Measurements from ENCODE around the gene CLDN3.

Gene CLDN3

DNA sequence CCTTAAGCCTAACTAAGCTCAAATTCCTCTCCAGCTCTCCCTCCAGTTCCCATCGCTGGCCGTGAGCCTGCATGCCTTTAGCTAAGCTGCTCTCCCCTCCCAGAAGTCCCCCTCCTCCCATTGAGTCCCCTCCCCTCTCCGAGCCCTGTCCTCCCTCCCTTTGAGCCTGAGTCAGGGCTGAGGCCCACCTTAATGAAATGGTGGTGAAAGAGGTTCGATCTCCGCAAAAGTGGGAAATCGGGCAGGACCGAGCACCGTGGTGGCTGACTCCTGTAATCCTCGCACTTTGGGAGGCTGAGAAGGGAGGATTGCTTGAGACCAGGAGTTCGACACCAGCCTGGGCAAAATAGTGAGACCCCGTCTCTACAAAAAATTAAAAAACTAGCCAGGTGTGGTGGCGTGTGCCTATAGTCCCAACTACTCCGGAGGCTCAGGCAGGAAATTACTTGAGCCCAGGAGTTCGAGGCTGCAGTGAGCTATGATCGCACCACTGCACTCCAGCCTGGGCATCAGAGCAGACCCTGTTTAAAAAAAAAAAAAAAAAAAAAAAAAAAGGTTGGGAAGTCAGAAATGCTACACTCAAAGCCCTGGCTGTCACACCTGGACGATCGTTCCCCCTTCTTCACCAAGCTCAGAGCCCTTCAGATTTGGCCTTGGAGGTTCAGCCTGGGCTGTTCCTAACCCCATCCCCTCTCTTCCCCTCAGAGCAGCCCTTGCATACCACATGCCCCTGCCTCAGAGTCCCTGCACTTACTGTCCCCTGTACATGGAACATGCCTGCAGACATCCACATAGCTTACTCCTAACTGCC, 995 bp upstream of the CLDN3 start:
- no peak for DNase-seq (ENCODE audit: low read depth)

DNA sequence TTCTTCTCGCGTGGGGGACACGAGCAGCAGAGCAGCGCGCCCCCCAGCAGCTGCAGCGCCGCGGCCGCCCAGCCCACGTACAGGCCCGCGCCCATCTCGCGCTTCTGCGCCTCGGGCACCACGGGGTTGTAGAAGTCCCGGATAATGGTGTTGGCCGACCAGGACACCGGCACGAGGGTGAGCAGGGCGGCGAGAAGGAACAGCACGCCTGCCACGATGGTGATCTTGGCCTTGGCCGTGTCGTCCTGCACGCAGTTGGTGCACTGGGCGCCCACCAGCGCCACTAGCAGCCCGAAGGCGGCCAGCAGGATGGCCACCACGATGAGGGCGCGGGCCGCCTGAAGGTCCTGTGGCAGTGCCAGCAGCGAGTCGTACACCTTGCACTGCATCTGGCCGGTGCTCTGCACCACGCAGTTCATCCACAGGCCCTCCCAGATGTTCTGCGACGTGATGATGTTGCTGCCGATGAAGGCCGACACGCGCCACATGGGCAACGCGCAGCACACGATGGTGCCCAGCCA, 529 bp downstream of the CLDN3 start:
- DNase-seq (ENCODE audit: low read depth): no peak

DNA sequence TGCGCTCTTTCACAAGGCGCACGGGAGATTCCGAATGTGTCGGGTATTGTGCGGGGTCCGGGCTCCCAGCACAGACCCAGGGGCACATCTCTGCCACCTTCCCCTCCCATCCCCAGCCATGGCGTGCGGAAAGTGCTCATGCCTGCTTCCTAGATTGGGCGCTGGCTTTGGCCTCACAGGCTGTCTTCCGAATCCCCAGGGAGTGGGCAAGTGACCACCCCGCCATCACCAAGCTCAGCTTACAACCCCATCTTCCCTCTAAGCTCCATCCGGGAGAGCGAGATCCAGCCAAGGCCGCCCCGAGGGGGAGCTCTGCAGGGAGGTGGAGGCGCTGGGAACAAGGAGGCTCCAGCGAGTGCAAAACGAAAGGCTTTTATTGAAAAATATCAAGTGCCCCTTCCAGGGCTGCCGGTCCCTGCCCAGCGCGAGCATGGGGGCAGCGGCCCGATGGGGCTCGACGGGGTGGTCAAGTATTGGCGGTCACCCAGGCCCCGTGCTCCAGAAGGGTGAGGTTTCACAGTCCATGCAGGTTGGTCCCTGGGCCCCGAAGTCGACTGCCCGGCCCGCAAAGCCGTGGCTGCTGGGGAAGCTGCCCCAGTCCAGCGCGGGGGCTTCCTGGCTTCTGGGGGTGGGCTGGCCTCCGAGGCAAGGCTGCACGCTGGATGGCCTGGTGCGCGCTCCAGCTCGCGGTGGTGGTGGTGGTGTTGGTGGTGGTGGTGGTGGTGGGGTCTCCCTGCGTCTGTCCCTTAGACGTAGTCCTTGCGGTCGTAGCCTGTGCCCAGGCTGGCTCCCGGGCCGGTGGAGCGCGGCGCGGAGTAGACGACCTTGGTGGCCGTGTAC, 1.2 kb downstream of the CLDN3 start:
- DNase-seq (ENCODE audit: low read depth): no peak

DNA sequence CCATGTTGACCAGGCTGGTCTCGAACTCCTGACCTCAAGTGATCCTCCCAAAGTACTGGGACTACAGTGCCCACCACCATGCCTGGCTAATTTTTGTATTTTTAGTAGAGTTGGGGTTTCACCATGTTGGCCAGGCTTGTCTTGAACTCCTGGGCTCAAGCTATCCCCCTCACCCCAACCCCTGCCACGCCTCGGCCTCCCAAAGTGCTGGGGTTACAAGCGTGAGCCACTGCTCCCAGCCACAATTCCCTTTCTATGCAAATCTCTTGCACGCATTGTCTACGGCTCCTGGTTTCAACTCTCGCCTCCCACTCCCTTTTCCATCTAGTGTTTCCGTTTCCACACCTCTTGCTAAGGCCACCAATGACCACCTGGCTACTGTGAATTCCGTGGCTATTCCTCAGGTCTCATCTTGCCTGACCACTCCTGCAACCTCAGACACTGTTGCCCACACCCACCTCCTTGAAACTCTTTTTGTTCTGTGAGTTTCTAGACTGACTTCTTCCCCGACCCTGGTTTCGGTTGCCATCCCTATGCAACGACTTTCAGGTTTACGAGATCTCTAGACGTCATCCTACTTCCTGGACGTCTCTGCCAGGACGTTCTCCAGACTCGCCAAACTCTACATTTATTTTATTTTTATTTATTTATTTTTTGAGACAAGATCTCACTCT, 3.4 kb downstream of the CLDN3 start:
- no peak for DNase-seq (ENCODE audit: low read depth)

DNA sequence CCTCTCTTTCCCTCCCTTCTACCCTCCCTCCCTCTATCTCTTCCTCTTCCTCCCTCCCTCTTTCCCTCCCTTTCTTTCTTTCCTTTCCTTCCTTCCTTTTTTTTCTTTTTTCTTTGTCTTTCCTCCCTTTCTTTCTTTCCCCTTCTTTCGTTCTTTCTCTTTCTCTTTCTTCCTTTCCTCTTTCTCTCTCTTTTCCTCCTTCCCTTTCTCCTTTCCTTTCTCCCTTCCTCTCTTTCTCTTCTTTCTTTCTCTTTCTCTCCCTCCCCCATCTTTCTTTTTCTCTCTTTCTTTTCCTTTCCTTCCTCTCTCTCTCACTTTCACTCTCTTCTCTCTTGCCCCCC, 7.4 kb downstream of the CLDN3 start:
- no peak for DNase-seq (ENCODE audit: low read depth)

DNA sequence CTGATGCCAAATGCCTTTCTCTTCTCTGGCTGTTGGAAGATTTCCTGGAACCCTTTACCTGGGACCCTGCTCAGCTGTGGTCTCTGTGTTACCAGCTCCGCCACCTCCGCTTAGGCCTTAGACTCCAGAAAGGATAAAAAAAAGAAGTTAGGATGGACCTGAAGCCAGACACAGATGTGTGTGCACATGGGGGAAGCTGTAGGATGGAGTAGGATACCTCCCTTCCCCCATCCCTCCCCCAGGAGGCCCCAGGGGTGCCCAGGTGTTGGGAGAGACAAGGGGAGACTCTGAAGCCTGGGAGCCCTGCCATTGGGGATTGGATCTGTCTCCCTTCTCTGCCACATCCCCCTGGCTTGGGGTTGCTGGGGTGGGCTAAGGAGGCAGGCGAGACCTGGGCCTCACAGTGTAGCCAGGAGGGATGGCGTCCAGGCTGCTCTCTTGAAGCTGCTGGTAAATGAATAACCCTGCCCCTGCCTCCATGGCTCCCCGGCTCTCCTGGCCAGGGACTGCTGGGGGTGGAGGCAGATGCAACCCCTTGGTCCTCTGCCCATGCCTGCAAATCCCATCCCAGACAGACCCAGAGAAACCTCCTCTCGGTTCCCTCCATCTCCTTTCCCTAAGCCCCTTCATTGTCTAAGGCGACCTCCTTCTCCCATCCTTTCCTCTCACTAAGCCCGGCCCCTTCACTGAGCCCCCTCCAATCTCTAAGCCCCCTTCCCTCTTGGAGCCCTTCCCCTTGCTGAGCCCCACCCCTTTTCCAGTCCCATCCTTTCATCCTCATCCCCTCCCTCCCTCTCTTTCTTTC, 8.0 kb downstream of the CLDN3 start:
- no peak for DNase-seq (ENCODE audit: low read depth)

- no peak for DNase-seq (ENCODE audit: low read depth)
These were observed 11.4 kb downstream of the CLDN3 start for GRCh38 chr7:73758581-73759138.

DNA sequence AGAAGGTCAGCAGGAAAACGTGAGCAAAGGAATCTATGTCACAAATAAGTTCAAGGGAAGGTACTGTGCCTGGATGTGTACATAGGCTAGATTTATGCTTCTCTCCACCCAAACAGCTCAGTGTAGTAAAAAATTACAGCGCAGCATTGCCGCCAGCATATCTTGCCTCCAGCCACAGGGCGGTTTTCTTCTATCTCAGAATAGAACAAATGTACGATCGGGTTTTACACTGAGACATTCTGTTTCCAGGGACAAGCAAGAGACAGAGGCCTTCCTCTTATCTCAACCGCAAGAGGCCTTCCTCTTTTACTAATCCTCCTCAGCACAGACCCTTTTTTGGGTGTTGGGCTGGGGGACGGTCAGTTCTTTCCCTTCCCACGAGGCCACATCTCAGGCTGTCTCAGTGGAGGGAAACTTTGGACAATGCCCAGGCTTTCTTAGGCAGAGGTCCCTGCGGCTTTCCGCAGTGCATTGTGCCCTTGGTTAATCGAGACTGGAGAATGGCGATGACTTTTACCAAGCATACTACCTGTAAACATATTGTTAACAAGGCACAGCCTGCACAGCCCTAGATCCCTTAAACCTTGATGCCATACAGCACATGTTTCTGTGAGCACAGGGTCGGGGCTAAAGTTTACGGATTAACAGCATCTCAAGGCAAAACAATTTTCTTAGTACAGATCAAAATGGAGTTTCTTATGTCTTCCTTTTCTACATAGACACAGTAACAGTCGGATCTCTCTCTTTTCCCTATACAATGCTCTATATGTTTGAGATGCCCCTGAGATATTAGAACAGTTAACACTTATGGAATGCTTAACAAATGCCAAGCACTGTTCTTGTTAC, 19.9 kb downstream of the CLDN3 start:
- no peak for DNase-seq (ENCODE audit: low read depth)

DNA sequence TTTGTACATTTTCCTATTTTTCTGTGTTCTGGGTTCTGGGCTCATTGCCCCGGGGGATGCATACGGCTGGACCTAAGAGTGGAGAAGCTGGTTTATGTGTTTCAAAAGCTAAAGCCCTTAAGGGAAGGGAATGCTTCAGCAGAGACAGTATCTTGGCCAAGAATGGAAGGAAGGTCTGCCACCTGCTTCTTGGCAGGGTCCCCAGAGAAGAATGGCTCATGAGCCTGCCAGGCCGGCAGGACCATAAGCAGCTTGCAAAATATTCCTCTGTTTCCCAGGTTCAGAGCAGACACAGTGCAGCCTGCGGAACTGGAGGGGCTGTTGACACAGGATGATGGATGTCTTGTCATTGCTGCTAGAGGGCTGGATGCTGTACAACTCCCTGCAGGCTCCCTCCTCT, 23.7 kb downstream of the CLDN3 start:
- DNase-seq (ENCODE audit: low read depth): no peak

DNA sequence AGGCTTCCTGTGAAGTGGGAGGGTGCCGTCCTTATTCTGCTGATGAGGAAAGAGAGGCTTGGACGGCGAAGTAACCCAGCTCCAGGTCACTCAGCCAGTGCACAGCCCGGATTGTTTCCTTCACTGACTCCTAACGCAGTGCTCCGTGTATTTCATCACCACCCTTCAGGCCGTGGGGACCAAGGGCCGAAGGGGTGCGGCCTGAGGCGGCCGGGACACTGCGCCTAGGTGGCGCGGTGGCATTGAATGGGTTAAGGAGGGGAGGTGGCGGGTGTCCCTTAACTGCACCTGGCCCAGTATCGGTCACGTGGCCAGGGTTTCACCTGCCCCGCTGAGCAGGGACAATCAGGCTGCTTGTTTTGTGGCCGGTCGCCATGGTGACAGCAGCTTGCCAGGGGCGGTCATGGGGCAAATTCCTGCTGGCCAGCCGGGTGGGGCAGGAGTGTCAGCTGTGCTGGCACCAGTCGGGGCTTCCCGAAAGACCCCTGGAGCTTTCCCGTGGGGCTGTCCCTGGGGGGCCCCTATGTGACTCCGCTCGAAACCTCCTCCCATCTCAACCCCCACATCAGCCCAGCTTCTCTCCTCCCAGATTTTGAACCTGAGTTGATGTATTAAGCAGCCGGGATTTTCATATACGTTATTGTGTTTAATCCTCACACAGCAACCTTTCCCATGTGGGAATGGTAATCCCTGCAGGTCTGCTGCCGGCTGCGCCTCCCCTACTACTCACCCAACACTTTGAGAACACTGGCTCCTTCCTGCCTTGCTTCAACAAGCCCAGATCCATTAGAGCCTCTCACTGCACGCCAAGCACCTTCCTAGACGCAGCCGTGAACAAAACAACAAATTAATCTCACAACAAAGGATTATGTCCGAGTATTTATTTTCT, 27.1 kb downstream of the CLDN3 start:
- DNase-seq (ENCODE audit: low read depth): no peak

- no peak for DNase-seq (ENCODE audit: low read depth)
These were observed 27.7 kb downstream of the CLDN3 start for GRCh38 chr7:73742338-73742752.

DNA sequence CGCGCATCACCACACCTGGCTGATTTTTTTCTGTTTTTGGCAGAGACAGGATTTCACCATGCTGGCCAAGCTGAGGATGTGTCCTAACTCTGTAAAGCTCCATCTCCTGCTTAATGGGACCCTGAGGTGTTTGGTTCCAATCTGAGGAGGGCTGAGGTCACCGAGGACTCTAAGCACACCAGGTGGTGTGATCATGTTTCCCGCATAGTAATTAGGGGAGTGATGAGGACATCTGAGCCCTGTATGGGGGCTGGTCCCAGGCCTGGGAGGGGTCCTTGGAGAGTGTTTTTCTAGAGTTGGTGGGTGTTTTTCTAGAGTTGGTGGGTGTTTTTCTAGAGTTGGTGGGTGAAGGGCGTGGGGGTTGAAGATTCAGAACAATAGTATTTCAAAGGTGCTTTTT, 28.5 kb downstream of the CLDN3 start:
- DNase-seq (ENCODE audit: low read depth): no peak

- DNase-seq (ENCODE audit: low read depth): no peak
These were observed 29.3 kb downstream of the CLDN3 start for GRCh38 chr7:73740771-73741170.

GRCh38 chr7:73740212-73740611, 29.9 kb downstream of the CLDN3 start:
- no peak for DNase-seq (ENCODE audit: low read depth)

DNA sequence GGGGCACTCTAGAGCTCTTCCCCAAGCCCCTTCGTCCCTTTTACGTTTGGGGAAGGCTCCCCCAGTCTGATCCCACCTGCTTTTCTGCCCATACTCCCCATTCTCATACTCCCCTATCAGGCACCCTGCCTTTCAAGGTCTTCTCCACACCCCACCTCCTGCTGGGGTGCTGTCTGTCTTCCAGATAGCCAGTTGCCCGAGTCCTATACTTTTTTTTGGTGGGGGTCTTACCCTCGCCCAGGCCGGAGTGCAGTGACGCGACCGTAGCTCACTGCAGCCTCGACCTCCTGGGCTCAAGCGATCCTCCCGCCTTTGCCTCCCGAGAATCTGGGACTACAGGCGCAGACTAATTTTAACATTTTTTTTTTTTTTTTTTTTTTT, 30.7 kb downstream of the CLDN3 start:
- DNase-seq (ENCODE audit: low read depth): no peak

DNA sequence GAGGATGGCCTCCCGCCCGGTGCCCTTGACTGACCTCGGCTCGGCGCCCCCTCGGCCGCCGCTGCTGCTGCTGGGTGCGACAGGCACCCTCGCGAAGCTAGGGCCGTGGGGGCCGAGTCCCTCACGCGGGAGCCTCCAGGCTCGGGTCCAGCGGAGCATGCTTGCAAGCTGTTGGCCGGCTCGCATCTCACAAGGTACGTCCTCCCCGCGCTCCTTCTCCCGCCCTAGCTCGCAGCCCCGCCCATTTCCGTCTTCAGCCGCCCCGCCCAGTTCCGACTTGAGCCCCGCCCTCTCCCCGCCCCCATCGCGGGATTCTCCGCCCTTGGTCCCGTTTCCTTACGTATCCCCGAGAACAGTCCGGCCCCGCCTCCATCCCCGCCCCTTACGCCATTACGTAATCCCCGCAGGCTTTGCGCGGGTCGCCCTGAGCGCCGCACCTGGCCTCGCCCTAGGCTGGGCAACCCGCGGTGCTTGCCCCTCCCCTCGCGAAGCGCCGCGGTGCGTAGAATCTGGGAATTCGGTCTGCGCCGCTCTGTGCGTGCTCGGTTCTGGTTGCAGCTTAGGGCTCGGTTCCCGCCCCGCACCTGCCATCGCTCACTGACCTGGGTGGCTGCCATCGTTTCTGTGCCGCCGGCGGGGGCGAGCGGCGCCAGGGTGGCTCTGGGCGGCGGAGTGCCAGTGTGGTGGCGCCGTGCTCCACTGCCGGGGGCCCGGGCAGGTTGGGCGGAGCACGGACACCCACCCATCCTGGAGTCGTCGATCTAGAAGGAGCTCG, 31.3 kb downstream of the CLDN3 start, which contains the start of gene ABHD11:
TSS of gene ABHD11 (minus strand) at position 191 of the 775 bp plus-strand sequence. CDS start at position 159, 32 bp downstream.
- DNase-seq (ENCODE audit: low read depth): peak; percentile 94

GRCh38 chr7:73738220-73738611, 31.9 kb downstream of the CLDN3 start:
- DNase-seq (ENCODE audit: low read depth): peak; percentile 67

DNA sequence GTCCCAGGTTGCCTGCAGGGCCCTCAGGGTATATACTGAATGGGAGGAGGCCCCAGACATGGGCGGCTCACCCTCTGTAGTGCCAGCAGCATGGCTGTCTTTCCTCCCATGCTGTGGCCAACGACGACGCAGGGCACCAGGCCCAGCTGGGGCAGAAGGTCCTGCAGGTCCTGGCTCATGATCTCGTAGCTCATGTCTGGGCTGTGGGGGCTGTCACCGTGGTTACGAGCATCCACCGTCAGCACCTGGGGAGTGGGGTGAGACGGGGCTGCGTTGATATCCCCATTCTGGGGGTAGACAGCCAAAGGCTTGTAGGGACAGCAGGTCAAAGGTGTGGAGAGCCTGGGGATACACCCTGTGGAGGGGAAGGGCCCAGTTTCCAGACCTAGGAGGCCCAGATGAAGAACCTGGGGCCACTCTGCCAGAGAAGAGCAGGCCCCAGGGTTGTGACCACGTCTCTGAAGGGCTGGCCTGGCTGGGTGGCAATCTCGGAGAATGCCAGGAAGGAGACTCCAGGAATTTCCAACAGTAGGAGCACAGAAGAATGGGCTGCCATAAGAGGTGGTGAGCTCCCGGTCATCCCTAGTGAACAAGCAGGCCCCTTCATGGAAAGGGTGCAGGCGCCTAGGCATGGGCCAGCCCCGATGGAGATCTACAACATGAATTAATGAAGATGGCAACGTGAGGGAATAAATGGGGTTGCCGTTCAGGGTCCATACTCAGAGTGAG, 32.4 kb downstream of the CLDN3 start:
- DNase-seq (ENCODE audit: low read depth): no peak
